Transverse colon (tissue), 4 donors: ENCODE data around the gene ETHE1. TPM values are rescaled to one million over a fixed set of nuclear protein-coding genes. Genes with fewer than 3 reads are reported as not detected.

ENCODE experiments used
- DNase-seq: peaks from one replicate; pipeline ENCODE4 v3.0.0-alpha.2; 2019
- H3K27ac ChIP-seq, 4 donors: fragments of 200-600 bp; sonication (generic); 2 replicates each; pipeline ENCODE4 v1.5.1; 2016 to 2018; ENCODE audit warnings: inconsistent platforms in 4 of 4
- H3K27me3 ChIP-seq: fragments of 200-600 bp; sonication (generic); 2 replicates; pipeline ENCODE4 v1.5.1; 2017; ENCODE audit warnings: inconsistent platforms
- H3K36me3 ChIP-seq, 4 donors: fragments of 200-600 bp; sonication (generic); 2 replicates each; pipeline ENCODE4 v1.5.1; 2017 to 2019; ENCODE audit warnings: inconsistent platforms in 4 of 4
- H3K4me1 ChIP-seq, 4 donors: fragments of 200-600 bp; sonication (generic); 2 replicates each; pipeline ENCODE4 v1.5.1; 2017 to 2020; ENCODE audit warnings: inconsistent platforms in 4 of 4
- H3K4me3 ChIP-seq, 4 donors: fragments of 200-600 bp; sonication (generic); 1 replicate in 1 of 4; 2 replicates in 3 of 4; pipeline versions ENCODE4 v1.5.1 to v1.6.1; 2017 to 2019; ENCODE audit warnings: inconsistent platforms in 4 of 4
- H3K9me3 ChIP-seq, 2 donors: fragments of 200-600 bp; sonication (generic); 2 replicates each; pipeline ENCODE4 v1.5.1; 2017 to 2019; ENCODE audit warnings: inconsistent platforms in 2 of 2
- EP300 ChIP-seq: sonication (generic); formaldehyde crosslinking; IDR thresholded peaks from one replicate; pipeline ENCODE4 v1.6.1; 2017; ENCODE audit warnings: antibody characterized with exemption, low read depth
- POLR2A ChIP-seq: fragments of 450-650 bp; IDR thresholded peaks from one replicate; pipeline ENCODE4 v1.6.1; 2016; ENCODE audit warnings: antibody characterized with exemption, mild to moderate bottlenecking, moderate library complexity
- POLR2AphosphoS5 ChIP-seq, 3 donors: sonication (generic); formaldehyde crosslinking; IDR thresholded peaks; one replicate each; pipeline ENCODE4 v1.6.1; 2016; ENCODE audit warnings: antibody characterized with exemption in 3 of 3
- WGBS, 2 donors: methylation state at CpG; one replicate each; pipeline ENCODE4 v1.1.5; 2018; ENCODE audit warnings: low coverage in 1 of 2; 5-methylcytosine and 5-hydroxymethylcytosine counted together
- in situ Hi-C, 4 donors: fragments of 200-750 bp; cut with MboI; loops; one replicate each; pipeline versions ENCODE4 v1.15.0 to v1.15.1; 2017; ENCODE audit warnings: low sequenced_read_pairs in 3 of 4, low pct_ligation_motif_present in 1 of 4, low pct_unique_long_range_greater_than_20kb in 1 of 4
- intact Hi-C: fragments of 100-400 bp; cut with DNase I; formaldehyde crosslinking; loops from one replicate; pipeline ENCODE4 v1.15.1; 2023; ENCODE audit warnings: low total_unique reads
- total RNA-seq, 4 donors: library from RNA; depleted of rRNA; stranded (reverse); fragments of >200 nt; gene quantifications; one replicate each; pipeline ENCODE4 v1.1.0, GENCODE V29; 2016
- TF ChIP-seq, protein P1 (sequence below), 5 experiments: fragments of 200-600 bp in 3 of 5; fragments of 450-650 bp in 2 of 5; sonication (generic) in 3 of 5; IDR thresholded peaks; 1 replicate in 2 of 5; 2 replicates in 3 of 5; pipeline ENCODE4 v1.5.1; 2016 to 2017; ENCODE audit warnings: antibody characterized with exemption in 5 of 5, inconsistent platforms in 3 of 5, mild to moderate bottlenecking in 2 of 5, moderate library complexity in 1 of 5

ETHE1 gene
- total RNA-seq, 4 donors from 2014 or later = 438 to 667 (median 458) TPM

DNA sequence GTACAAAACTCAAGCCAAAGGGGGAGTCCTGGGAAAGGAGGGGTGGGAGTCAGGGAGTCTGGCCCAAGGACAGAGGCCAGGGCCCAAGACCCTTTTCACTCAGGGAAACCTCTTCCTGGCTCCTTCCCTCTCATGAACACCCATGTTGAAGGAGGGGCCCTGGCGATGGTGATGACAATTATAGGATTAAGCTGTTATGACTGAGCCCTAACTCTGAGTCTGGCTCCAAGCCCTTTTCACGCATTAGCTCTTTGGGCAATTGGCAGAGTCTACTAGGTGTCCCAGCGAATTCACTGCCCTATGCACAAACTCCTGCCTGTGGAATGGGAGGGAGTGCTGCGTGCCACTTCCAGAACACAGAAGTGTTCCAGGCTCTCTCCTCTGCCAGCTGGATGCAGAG, 26.7 kb upstream of the ETHE1 start:
- 85% methylated on average over 4 of the region's 4 CpGs; no CpG with 5 or more reads in 1 of the 2 donors for WGBS, 2 donors

DNA sequence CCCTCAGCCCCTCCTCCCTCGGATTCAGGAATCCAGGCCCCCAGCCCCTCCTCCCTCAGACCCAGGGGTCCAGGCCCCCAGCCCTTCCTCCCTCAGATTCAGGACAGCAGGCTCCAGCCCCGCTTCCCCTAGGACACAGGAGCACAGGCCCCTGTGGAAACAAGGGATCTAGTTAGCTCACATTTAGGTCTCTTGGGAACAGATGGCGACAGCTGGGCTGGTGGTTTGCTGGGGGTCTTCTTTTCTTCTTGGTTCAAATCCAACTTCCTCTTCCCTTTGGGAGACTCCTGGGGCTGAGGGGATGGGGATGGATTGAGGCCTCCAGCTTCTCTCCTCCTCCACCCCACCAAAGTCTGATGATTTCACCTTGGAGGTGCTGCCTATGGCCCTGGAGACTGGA, 25.6 kb upstream of the ETHE1 start:
- in situ Hi-C loops (loop anchor here in 1 of 4 donors (10.0 kb wide), 1 partner anchor 92 kb away; no protein-coding TSS in a partner anchor), intact Hi-C loops (no loop called here)
- no peak overlapping the region for H3K4me3 ChIP-seq
- no peak overlapping the region for H3K27ac ChIP-seq
- DNase-seq = no peak
- peaks cover 0 to 40% (median 13%) of the 10 kb centered on the region in 4 donors for H3K36me3 ChIP-seq
- no peak for TF ChIP-seq POLR2A
- no peak for TF ChIP-seq POLR2AphosphoS5 (IDR thresholded peaks at IDR 0.05)
- 80% methylated on average over 2 of the region's 3 CpGs; no CpG with 5 or more reads in 1 of the 2 donors for WGBS, 2 donors
- no peaks in the 10 kb centered on the region for H3K4me1 ChIP-seq
- H3K27me3 ChIP-seq = no peaks in the 10 kb centered on the region
- no peaks in the 10 kb centered on the region for H3K9me3 ChIP-seq

More for the DNA sequence above, 26.7 kb upstream of the ETHE1 start:
- no peak for DNase-seq
- Histone ChIP-seq H3K4me3 (no peak overlapping the region), H3K9me3 (no peaks in the 10 kb centered on the region), H3K4me1 (no peaks in the 10 kb centered on the region), H3K27me3 (no peaks in the 10 kb centered on the region), H3K36me3 (peaks cover 0 to 40% (median 13%) of the 10 kb centered on the region in 4 donors), H3K27ac (no peak overlapping the region)
- intact Hi-C loops = no loop called here
- in situ Hi-C loops = loop anchor here in 1 of 4 donors (10.0 kb wide), 1 partner anchor 91 kb away; no protein-coding TSS in a partner anchor
- no peak for TF ChIP-seq POLR2A
- TF ChIP-seq EP300 = no peak
- TF ChIP-seq, protein P1, sequence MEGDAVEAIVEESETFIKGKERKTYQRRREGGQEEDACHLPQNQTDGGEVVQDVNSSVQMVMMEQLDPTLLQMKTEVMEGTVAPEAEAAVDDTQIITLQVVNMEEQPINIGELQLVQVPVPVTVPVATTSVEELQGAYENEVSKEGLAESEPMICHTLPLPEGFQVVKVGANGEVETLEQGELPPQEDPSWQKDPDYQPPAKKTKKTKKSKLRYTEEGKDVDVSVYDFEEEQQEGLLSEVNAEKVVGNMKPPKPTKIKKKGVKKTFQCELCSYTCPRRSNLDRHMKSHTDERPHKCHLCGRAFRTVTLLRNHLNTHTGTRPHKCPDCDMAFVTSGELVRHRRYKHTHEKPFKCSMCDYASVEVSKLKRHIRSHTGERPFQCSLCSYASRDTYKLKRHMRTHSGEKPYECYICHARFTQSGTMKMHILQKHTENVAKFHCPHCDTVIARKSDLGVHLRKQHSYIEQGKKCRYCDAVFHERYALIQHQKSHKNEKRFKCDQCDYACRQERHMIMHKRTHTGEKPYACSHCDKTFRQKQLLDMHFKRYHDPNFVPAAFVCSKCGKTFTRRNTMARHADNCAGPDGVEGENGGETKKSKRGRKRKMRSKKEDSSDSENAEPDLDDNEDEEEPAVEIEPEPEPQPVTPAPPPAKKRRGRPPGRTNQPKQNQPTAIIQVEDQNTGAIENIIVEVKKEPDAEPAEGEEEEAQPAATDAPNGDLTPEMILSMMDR (IDR thresholded peaks at IDR 0.05) = no peak
- TF ChIP-seq POLR2AphosphoS5 (IDR thresholded peaks at IDR 0.05) = no peak

DNA sequence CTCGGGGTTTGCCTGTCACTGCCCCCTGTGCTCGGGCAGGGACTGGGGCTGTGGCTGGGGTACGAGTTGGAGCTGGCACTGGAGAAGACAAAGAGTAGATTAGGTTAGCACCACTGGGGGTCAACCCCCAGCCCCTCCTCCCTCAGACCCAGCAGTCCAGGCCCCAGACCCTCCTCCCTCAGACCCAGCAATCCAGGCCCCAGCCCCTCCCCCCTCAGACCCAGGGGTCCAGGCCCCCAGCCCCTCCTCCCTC, 25.1 kb upstream of the ETHE1 start:
- intact Hi-C loops (no loop called here), in situ Hi-C loops (loop anchor here in 1 of 4 donors (10.0 kb wide), 1 partner anchor 93 kb away; no protein-coding TSS in a partner anchor)
- no peaks in the 10 kb centered on the region for H3K4me1 ChIP-seq
- H3K27me3 ChIP-seq = no peaks in the 10 kb centered on the region
- H3K36me3 ChIP-seq = peaks cover 0 to 40% (median 13%) of the 10 kb centered on the region in 4 donors
- H3K4me3 ChIP-seq = no peak overlapping the region
- WGBS, 2 donors = 82% methylated on average over 3 of the region's 3 CpGs; no CpG with 5 or more reads in 1 of the 2 donors
- no peak overlapping the region for H3K27ac ChIP-seq
- DNase-seq = no peak
- TF ChIP-seq POLR2A = no peak
- TF ChIP-seq EP300 = no peak
- TF ChIP-seq, protein P1 (IDR thresholded peaks at IDR 0.05) = no peak
- TF ChIP-seq POLR2AphosphoS5 (IDR thresholded peaks at IDR 0.05) = no peak
- no peaks in the 10 kb centered on the region for H3K9me3 ChIP-seq

DNA sequence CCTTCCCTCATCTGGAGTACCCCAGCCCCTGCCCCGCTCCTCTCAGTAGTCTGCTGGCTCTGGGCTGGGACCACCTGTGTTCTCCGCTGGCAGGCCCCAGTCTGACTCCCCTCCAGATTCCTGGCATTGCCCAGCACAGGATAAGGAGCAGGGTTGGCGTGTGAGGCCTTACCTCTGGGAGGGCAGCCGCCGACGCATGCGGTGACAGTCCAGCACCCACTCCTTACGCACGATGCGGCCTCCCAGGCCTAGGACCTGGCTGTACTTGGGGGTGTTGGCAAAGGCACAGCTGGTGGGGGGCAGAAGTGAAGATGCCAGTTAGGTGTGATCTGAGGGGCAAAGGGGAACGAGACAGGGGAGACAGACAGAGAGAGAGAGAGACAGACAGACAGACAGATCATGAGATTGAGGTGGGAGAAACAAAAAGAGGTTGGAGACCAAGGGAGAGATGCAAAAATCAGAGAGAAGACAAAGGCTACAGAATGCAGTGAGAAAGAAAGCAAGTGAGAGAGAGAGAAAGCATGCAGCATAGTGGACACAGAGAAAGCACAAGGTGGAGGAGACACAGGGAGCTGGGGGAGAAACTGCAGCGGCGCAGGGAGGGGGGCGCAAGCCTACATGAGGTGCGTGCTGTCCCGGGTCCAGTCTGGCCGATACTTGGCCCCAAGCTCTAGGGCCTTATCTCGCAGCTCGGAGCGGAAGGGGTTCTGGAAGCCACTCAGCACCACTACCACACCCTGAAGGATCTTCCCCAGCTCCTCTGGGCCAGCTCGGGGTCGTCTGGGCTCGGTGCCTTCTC, 24.6 kb upstream of the ETHE1 start:
- H3K36me3 ChIP-seq = peaks cover 0 to 40% (median 13%) of the 10 kb centered on the region in 4 donors
- no peak for DNase-seq
- WGBS, 2 donors = 67 to 87% methylated on average over 2 to 21 of the region's 23 CpGs
- intact Hi-C loops (no loop called here), in situ Hi-C loops (loop anchor here in 1 of 4 donors (10.0 kb wide), 1 partner anchor 93 kb away; no protein-coding TSS in a partner anchor)
- H3K9me3 ChIP-seq = no peaks in the 10 kb centered on the region
- no peak overlapping the region for H3K4me3 ChIP-seq
- no peaks in the 10 kb centered on the region for H3K27me3 ChIP-seq
- no peak overlapping the region for H3K27ac ChIP-seq
- no peaks in the 10 kb centered on the region for H3K4me1 ChIP-seq
- TF ChIP-seq EP300 = no peak
- TF ChIP-seq POLR2A = no peak
- TF ChIP-seq, protein P1 (IDR thresholded peaks at IDR 0.05) = no peak
- TF ChIP-seq POLR2AphosphoS5 (IDR thresholded peaks at IDR 0.05) = no peak
